HepG2 (cell line): Measurements from ENCODE around the gene BYSL. TPM values are rescaled to one million over a fixed set of nuclear protein-coding genes. Genes with fewer than 3 reads are reported as not detected.
A peak's percentile ranks its signal among the peaks of the same experiment; 100 is the strongest.

ENCODE experiments used
- BATF2 ChIP-seq: sonication (generic); formaldehyde crosslinking; IDR thresholded peaks from 2 replicates; pipeline ENCODE4 v1.8.0; 2022; ENCODE audit warnings: mild to moderate bottlenecking, missing genetic modification reagents, moderate library complexity
- CENPBD1 ChIP-seq: sonication (generic); formaldehyde crosslinking; IDR thresholded peaks from 2 replicates; pipeline ENCODE4 v1.8.0; 2022; ENCODE audit warnings: missing genetic modification reagents, low read depth, mild to moderate bottlenecking, borderline replicate concordance
- FOXP1 ChIP-seq, 2 experiments: fragments of 450-650 bp in 1 of 2; IDR thresholded peaks; 2 replicates each; pipeline ENCODE4 v1.6.1; 2017 to 2018; ENCODE audit warnings: antibody characterized with exemption in 1 of 2
- HMGXB3 ChIP-seq: sonication (generic); formaldehyde crosslinking; IDR thresholded peaks from 2 replicates; pipeline ENCODE4 v1.4.0; 2020; ENCODE audit warnings: missing genetic modification reagents, borderline replicate concordance
- MEF2D ChIP-seq: sonication (generic); formaldehyde crosslinking; IDR thresholded peaks from 2 replicates; pipeline ENCODE4 v1.5.1; 2020; ENCODE audit warnings: mild to moderate bottlenecking, missing genetic modification reagents
- MEIS1 ChIP-seq: sonication (generic); formaldehyde crosslinking; IDR thresholded peaks from 2 replicates; pipeline ENCODE4 v1.9.0; 2021; ENCODE audit warnings: mild to moderate bottlenecking, missing genetic modification reagents, moderate library complexity, borderline replicate concordance
- NFE2 ChIP-seq: sonication (generic); formaldehyde crosslinking; IDR thresholded peaks from 2 replicates; pipeline ENCODE4 v1.4.0; 2020; ENCODE audit warnings: missing genetic modification reagents
- PAX8 ChIP-seq: sonication (generic); formaldehyde crosslinking; IDR thresholded peaks from 2 replicates; pipeline ENCODE4 v1.8.0; 2022; ENCODE audit warnings: mild to moderate bottlenecking, missing genetic modification reagents, borderline replicate concordance
- SKIL ChIP-seq: sonication (generic); formaldehyde crosslinking; IDR thresholded peaks from 2 replicates; pipeline ENCODE4 v1.8.0; 2022; ENCODE audit warnings: missing genetic modification reagents, mild to moderate bottlenecking, moderate library complexity, borderline replicate concordance
- SMC3 ChIP-seq: IDR thresholded peaks from 2 replicates; pipeline ENCODE4 v1.6.1; 2011; ENCODE audit warnings: low read length, improper control_type of control experiment
- SNAPC2 ChIP-seq: sonication (generic); formaldehyde crosslinking; IDR thresholded peaks from 2 replicates; pipeline ENCODE4 v1.8.1; 2022; ENCODE audit warnings: mild to moderate bottlenecking, missing genetic modification reagents
- SOX6 ChIP-seq, 2 experiments: fragments of 450-650 bp in 1 of 2; sonication (generic) in 1 of 2; formaldehyde crosslinking in 1 of 2; IDR thresholded peaks; 2 replicates each; pipeline versions ENCODE4 v1.4.0 to v1.6.1; 2017 to 2020; ENCODE audit warnings: antibody characterized with exemption in 1 of 2, mild to moderate bottlenecking in 1 of 2, missing genetic modification reagents in 1 of 2
- SUZ12 ChIP-seq: fragments of 150-350 bp; IDR thresholded peaks from 2 replicates; pipeline ENCODE4 v1.6.1; 2014; ENCODE audit warnings: low read depth, low read length
- THRA ChIP-seq: sonication (generic); formaldehyde crosslinking; IDR thresholded peaks from 2 replicates; pipeline ENCODE4 v1.4.0; 2020; ENCODE audit warnings: missing genetic modification reagents, borderline replicate concordance
- ZNF264 ChIP-seq: sonication (generic); formaldehyde crosslinking; IDR thresholded peaks from 2 replicates; pipeline ENCODE4 v1.4.0; 2020; ENCODE audit warnings: missing genetic modification reagents
- ZNF451 ChIP-seq: sonication (generic); formaldehyde crosslinking; IDR thresholded peaks from 2 replicates; pipeline ENCODE4 v1.5.0; 2020; ENCODE audit warnings: mild to moderate bottlenecking, missing genetic modification reagents
- ZNF501 ChIP-seq: sonication (generic); formaldehyde crosslinking; IDR thresholded peaks from 2 replicates; pipeline ENCODE4 v1.5.1; 2020; ENCODE audit warnings: mild to moderate bottlenecking, moderate library complexity, missing genetic modification reagents
- ZNF598 ChIP-seq: sonication (generic); formaldehyde crosslinking; IDR thresholded peaks from 2 replicates; pipeline ENCODE4 v1.5.1; 2020; ENCODE audit warnings: mild to moderate bottlenecking, missing genetic modification reagents, borderline replicate concordance
- ZNF7 ChIP-seq: IDR thresholded peaks from 2 replicates; pipeline ENCODE4 v1.6.1; 2016; ENCODE audit warnings: missing biosample characterization, missing genetic modification reagents
- ZNF740 ChIP-seq: sonication (generic); formaldehyde crosslinking; IDR thresholded peaks from 2 replicates; pipeline ENCODE4 v1.4.0; 2020; ENCODE audit warnings: missing genetic modification reagents
- polyA plus RNA-seq, 8 experiments: library from polyadenylated mRNA; depleted of rRNA in 3 of 8; stranded (reverse) in 7 of 8; unstranded in 1 of 8; fragments of >200 nt; fragmentation: Illumina TruSeq in 4 of 8; extraction: Trizol in 4 of 8; gene quantifications; 2 replicates each; pipeline versions ENCODE4 v1.2.1 to v1.2.3, GENCODE V29; 2011 to 2016; ENCODE audit warnings: low read depth in 4 of 8, missing spikeins in 1 of 8, mixed read lengths in 1 of 8; ENCODE audit not compliant: insufficient read depth in 1 of 8
- total RNA-seq, 5 experiments: library from RNA; depleted of rRNA; stranded (reverse); fragments of >200 nt; fragmentation: Illumina TruSeq; extraction: Trizol; gene quantifications; 2 replicates each; pipeline ENCODE4 v1.2.3, GENCODE V29; 2016; ENCODE audit warnings: low read depth in 1 of 5

The BYSL gene
- total and polyA plus RNA-seq, 2 of the 13 experiments (the other 11 are each of a cell fraction or from before 2014, with no cell fraction given) = 27.9 to 28.6 TPM

GRCh38 chr6:41942067-41942851, 21.0 kb downstream of the BYSL start (continued):
- TF ChIP-seq THRA (no peak), PAX8 (CRISPR knock-in tag) (no peak), FOXP1 (IDR thresholded peaks at IDR 0.05) (no peak), FOXP1 (CRISPR knock-in tag; IDR thresholded peaks at IDR 0.05) (no peak), BATF2 (CRISPR knock-in tag) (no peak), ZNF501 (no peak; the same call in 1 of the 2 replicates), ZNF598 (no peak), CENPBD1 (CRISPR knock-in tag) (no peak), NFE2 (CRISPR knock-in tag) (no peak), MEIS1 (CRISPR knock-in tag) (no peak), SNAPC2 (CRISPR knock-in tag) (no peak), ZNF451 (CRISPR knock-in tag) (no peak), SKIL (CRISPR knock-in tag) (no peak), SOX6 (IDR thresholded peaks at IDR 0.05) (no peak), SOX6 (CRISPR knock-in tag; IDR thresholded peaks at IDR 0.05) (0 out of 2 replicates have a peak, but pooled peaks have one; percentile 5), ZNF740 (CRISPR knock-in tag) (no peak), SMC3 (no peak; the same call in 1 of the 2 replicates), ZNF264 (no peak), ZNF7 (CRISPR knock-in tag) (no peak), SUZ12 (no peak), HMGXB3 (CRISPR knock-in tag) (no peak), MEF2D (CRISPR knock-in tag) (no peak)
